ENCODE measurements around the gene C16orf92. TPM values are rescaled to one million over a fixed set of nuclear protein-coding genes. Genes with fewer than 3 reads are reported as not detected.

Gene C16orf92
- total and polyA plus RNA-seq, 2 of the 13 experiments (the other 11 are each of a cell fraction or from before 2014, with no cell fraction given), result not detected

DNA sequence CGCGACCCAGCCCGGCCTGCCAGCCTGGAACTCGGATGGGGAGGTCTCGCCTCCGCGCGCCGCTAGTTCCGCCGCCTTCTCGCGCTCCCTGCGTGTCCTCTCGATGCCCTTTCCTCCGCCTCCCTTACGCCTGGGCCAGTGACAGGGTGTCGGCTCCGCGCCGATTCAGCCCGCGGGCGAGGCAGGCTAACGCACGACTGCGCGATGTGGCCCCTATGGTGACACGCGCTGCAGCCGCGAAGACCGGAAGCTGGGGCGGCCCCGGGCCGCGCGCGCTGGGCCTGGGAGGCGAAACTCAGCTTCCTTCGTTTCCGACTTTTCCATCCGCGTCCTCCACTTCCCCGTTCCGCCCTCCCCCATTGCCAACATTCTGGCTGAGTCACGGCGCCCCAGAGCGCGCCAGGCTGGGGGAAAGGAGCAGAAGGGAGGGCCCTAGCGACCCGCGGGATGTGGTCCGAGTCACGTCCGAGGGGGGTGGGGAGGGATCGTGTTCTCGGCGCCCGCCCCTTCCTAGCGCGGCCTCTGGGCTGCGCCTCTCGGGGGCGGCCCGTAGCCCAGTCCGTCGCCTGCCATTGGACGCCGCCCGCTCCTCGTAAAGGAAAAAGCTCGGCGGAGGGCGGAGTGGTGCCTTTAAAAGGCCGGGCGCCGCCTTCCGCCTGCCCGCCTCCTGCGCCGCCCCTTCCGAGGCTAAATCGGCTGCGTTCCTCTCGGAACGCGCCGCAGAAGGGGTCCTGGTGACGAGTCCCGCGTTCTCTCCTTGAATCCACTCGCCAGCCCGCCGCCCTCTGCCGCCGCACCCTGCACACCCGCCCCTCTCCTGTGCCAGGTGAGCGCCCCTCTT lies 42.3 kb downstream of the C16orf92 start, which contains the start of gene ALDOA (continued):
- TF ChIP-seq HES4 (CRISPR knock-in tag; IDR thresholded peaks at IDR 0.05; ENCODE audit: borderline replicate concordance), result peak; percentile 99
- TF ChIP-seq ZNF383 (CRISPR knock-in tag; IDR thresholded peaks at IDR 0.05; ENCODE audit: borderline replicate concordance), result no peak
- 0 out of 2 replicates have a peak, but pooled peaks have one; percentile 79 for TF ChIP-seq CC2D1A (CRISPR knock-in tag; IDR thresholded peaks at IDR 0.05)
- peak; percentile 93 for TF ChIP-seq ZNF138 (CRISPR knock-in tag; IDR thresholded peaks at IDR 0.05; ENCODE audit: low read depth)
- 0 out of 2 replicates have a peak, but pooled peaks have one; percentile 21 for TF ChIP-seq ZNF570 (CRISPR knock-in tag; IDR thresholded peaks at IDR 0.05; ENCODE audit: borderline replicate concordance)
- TF ChIP-seq AGO1 (IDR thresholded peaks at IDR 0.05; ENCODE audit: low read depth, low read length, poor library complexity, severe bottlenecking), result peak; percentile 79
- TF ChIP-seq, protein P1, sequence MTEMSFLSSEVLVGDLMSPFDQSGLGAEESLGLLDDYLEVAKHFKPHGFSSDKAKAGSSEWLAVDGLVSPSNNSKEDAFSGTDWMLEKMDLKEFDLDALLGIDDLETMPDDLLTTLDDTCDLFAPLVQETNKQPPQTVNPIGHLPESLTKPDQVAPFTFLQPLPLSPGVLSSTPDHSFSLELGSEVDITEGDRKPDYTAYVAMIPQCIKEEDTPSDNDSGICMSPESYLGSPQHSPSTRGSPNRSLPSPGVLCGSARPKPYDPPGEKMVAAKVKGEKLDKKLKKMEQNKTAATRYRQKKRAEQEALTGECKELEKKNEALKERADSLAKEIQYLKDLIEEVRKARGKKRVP (CRISPR knock-in tag; IDR thresholded peaks at IDR 0.05), result peak in 1 of 2 experiments; percentile 73; a peak in 2 of 4 replicates
- TF ChIP-seq, protein P2, sequence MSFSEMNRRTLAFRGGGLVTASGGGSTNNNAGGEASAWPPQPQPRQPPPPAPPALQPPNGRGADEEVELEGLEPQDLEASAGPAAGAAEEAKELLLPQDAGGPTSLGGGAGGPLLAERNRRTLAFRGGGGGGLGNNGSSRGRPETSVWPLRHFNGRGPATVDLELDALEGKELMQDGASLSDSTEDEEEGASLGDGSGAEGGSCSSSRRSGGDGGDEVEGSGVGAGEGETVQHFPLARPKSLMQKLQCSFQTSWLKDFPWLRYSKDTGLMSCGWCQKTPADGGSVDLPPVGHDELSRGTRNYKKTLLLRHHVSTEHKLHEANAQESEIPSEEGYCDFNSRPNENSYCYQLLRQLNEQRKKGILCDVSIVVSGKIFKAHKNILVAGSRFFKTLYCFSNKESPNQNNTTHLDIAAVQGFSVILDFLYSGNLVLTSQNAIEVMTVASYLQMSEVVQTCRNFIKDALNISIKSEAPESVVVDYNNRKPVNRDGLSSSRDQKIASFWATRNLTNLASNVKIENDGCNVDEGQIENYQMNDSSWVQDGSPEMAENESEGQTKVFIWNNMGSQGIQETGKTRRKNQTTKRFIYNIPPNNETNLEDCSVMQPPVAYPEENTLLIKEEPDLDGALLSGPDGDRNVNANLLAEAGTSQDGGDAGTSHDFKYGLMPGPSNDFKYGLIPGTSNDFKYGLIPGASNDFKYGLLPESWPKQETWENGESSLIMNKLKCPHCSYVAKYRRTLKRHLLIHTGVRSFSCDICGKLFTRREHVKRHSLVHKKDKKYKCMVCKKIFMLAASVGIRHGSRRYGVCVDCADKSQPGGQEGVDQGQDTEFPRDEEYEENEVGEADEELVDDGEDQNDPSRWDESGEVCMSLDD (CRISPR knock-in tag; IDR thresholded peaks at IDR 0.05; ENCODE audit: borderline replicate concordance), result no peak
- 0 out of 2 replicates have a peak, but pooled peaks have one; percentile 11 for TF ChIP-seq ZNF3 (CRISPR knock-in tag; IDR thresholded peaks at IDR 0.05)
- TF ChIP-seq, protein P3, sequence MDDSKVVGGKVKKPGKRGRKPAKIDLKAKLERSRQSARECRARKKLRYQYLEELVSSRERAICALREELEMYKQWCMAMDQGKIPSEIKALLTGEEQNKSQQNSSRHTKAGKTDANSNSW (CRISPR knock-in tag; IDR thresholded peaks at IDR 0.05; ENCODE audit: borderline replicate concordance), result peak; percentile 95
- no peak for TF ChIP-seq EHMT2 (IDR thresholded peaks at IDR 0.05; ENCODE audit: borderline replicate concordance, low read depth, low read length)
- TF ChIP-seq ERF (CRISPR knock-in tag; IDR thresholded peaks at IDR 0.05), result peak; percentile 98
- no peak; the same call in 1 of the 2 replicates for TF ChIP-seq ZNF780A (CRISPR knock-in tag; IDR thresholded peaks at IDR 0.05)
- TF ChIP-seq ZNF143 (CRISPR knock-in tag; IDR thresholded peaks at IDR 0.05), result peak; percentile 19; the same call in 1 of the 2 replicates
- TF ChIP-seq, protein P4, sequence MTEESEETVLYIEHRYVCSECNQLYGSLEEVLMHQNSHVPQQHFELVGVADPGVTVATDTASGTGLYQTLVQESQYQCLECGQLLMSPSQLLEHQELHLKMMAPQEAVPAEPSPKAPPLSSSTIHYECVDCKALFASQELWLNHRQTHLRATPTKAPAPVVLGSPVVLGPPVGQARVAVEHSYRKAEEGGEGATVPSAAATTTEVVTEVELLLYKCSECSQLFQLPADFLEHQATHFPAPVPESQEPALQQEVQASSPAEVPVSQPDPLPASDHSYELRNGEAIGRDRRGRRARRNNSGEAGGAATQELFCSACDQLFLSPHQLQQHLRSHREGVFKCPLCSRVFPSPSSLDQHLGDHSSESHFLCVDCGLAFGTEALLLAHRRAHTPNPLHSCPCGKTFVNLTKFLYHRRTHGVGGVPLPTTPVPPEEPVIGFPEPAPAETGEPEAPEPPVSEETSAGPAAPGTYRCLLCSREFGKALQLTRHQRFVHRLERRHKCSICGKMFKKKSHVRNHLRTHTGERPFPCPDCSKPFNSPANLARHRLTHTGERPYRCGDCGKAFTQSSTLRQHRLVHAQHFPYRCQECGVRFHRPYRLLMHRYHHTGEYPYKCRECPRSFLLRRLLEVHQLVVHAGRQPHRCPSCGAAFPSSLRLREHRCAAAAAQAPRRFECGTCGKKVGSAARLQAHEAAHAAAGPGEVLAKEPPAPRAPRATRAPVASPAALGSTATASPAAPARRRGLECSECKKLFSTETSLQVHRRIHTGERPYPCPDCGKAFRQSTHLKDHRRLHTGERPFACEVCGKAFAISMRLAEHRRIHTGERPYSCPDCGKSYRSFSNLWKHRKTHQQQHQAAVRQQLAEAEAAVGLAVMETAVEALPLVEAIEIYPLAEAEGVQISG (CRISPR knock-in tag; IDR thresholded peaks at IDR 0.05), result peak; percentile 87
- peak; percentile 68 for TF ChIP-seq WIZ (CRISPR knock-in tag; IDR thresholded peaks at IDR 0.05)
- TF ChIP-seq RAD21 (CRISPR knock-in tag; IDR thresholded peaks at IDR 0.05), result peak; percentile 62; the same call in 1 of the 2 replicates
- peak; percentile 95; the same call in 1 of the 2 replicates for TF ChIP-seq ZMAT5 (CRISPR knock-in tag; IDR thresholded peaks at IDR 0.05; ENCODE audit: borderline replicate concordance, low read depth)
- TF ChIP-seq FOXK1 (CRISPR knock-in tag; IDR thresholded peaks at IDR 0.05; ENCODE audit: borderline replicate concordance, low read depth), result peak; percentile 81
- TF ChIP-seq MIER3 (CRISPR knock-in tag; IDR thresholded peaks at IDR 0.05; ENCODE audit: borderline replicate concordance), result peak; percentile 86; the same call in 1 of the 2 replicates
- TF ChIP-seq PRMT3 (CRISPR knock-in tag; IDR thresholded peaks at IDR 0.05; ENCODE audit: borderline replicate concordance, low read depth), result peak; percentile 53
